Measurements from ENCODE around the gene MPRIP.
"Not testable (repeated sequence)": the region's sequence is repeated elsewhere in the genome, so short reads cannot be mapped to it uniquely, and the experiment has no call there.

Gene MPRIP

GRCh38 chr17:17191346-17191792 lies 149.1 kb downstream of the MPRIP start:
- no peak overlapping the region for H3K27ac ChIP-seq
- no peaks in the 10 kb centered on the region for H3K27me3 ChIP-seq
- H3K36me3 ChIP-seq: no peaks in the 10 kb centered on the region
- H3K4me3 ChIP-seq (ENCODE audit: low read depth in 1 of 2, low read length in 1 of 2): no peak overlapping the region
- TF ChIP-seq CTCF (IDR thresholded peaks at IDR 0.05): no peak
- no peaks in the 10 kb centered on the region for H3K9me3 ChIP-seq
- peaks cover 14 to 16% of the 10 kb centered on the region in 2 experiments for H3K4me1 ChIP-seq (ENCODE audit: control insufficient read depth in 1 of 2, insufficient read depth in 1 of 2, low read depth in 1 of 2, low read length in 1 of 2)

GRCh38 chr17:17191961-17192381 lies 149.7 kb downstream of the MPRIP start:
- Histone ChIP-seq H3K36me3 (no peaks in the 10 kb centered on the region), H3K4me3 (ENCODE audit: low read depth in 1 of 2, low read length in 1 of 2) (no peak overlapping the region), H3K9me3 (no peaks in the 10 kb centered on the region), H3K27me3 (no peaks in the 10 kb centered on the region), H3K27ac (no peak overlapping the region), H3K4me1 (ENCODE audit: control insufficient read depth in 1 of 2, insufficient read depth in 1 of 2, low read depth in 1 of 2, low read length in 1 of 2) (peaks cover 8 to 10% of the 10 kb centered on the region in 2 experiments)
- TF ChIP-seq CTCF (IDR thresholded peaks at IDR 0.05): no peak

GRCh38 chr17:17195466-17195865 lies 153.2 kb downstream of the MPRIP start:
- H3K4me3 ChIP-seq (ENCODE audit: low read depth in 1 of 2, low read length in 1 of 2); H3K27ac ChIP-seq; H3K36me3 ChIP-seq; H3K27me3 ChIP-seq; H3K9me3 ChIP-seq; H3K4me1 ChIP-seq (ENCODE audit: control insufficient read depth in 1 of 2, insufficient read depth in 1 of 2, low read depth in 1 of 2, low read length in 1 of 2): not testable (repeated sequence)

GRCh38 chr17:17196776-17197175 lies 154.5 kb downstream of the MPRIP start:
- Histone ChIP-seq H3K9me3 (no peaks in the 10 kb centered on the region), H3K36me3 (peaks cover 12% of the 10 kb centered on the region), H3K27ac (no peak overlapping the region), H3K27me3 (no peaks in the 10 kb centered on the region), H3K4me3 (ENCODE audit: low read depth in 1 of 2, low read length in 1 of 2) (no peak overlapping the region), H3K4me1 (ENCODE audit: control insufficient read depth in 1 of 2, insufficient read depth in 1 of 2, low read depth in 1 of 2, low read length in 1 of 2) (no peaks in the 10 kb centered on the region)
- no peak for TF ChIP-seq CTCF (IDR thresholded peaks at IDR 0.05)

GRCh38 chr17:17198281-17198680 lies 156.0 kb downstream of the MPRIP start:
- no peak for TF ChIP-seq CTCF (IDR thresholded peaks at IDR 0.05)
- no peak overlapping the region for H3K27ac ChIP-seq
- H3K27me3 ChIP-seq: no peaks in the 10 kb centered on the region
- H3K4me3 ChIP-seq (ENCODE audit: low read depth in 1 of 2, low read length in 1 of 2): no peak overlapping the region
- peaks cover 22% of the 10 kb centered on the region for H3K36me3 ChIP-seq
- no peaks in the 10 kb centered on the region for H3K9me3 ChIP-seq
- H3K4me1 ChIP-seq (ENCODE audit: control insufficient read depth in 1 of 2, insufficient read depth in 1 of 2, low read depth in 1 of 2, low read length in 1 of 2): no peaks in the 10 kb centered on the region

GRCh38 chr17:17200311-17200710 lies 158.1 kb downstream of the MPRIP start:
- no peaks in the 10 kb centered on the region for H3K27me3 ChIP-seq
- no peak overlapping the region for H3K27ac ChIP-seq
- H3K36me3 ChIP-seq: peaks cover 22% of the 10 kb centered on the region
- H3K4me3 ChIP-seq (ENCODE audit: low read depth in 1 of 2, low read length in 1 of 2): no peak overlapping the region
- no peak for TF ChIP-seq CTCF (IDR thresholded peaks at IDR 0.05)
- no peaks in the 10 kb centered on the region for H3K9me3 ChIP-seq
- peaks cover 19 to 20% of the 10 kb centered on the region in 2 experiments for H3K4me1 ChIP-seq (ENCODE audit: control insufficient read depth in 1 of 2, insufficient read depth in 1 of 2, low read depth in 1 of 2, low read length in 1 of 2)

Data from neutrophil (primary cell).